Measurements from ENCODE around the gene S100A11.

- TF ChIP-seq CTCF (IDR thresholded peaks at IDR 0.05) (no peak), POLR2AphosphoS5 (IDR thresholded peaks at IDR 0.05) (no peak), POLR2A (IDR thresholded peaks at IDR 0.05) (no peak)
These were observed 2.5 kb downstream of the S100A11 start for GRCh38 chr1:152034324-152034653.

Data from breast epithelium (tissue), 3 donors.